A673 (cell line): ENCODE measurements around the gene MTTP.

Source experiments
- CTCF ChIP-seq: fragments of 300-800, 200-600 bp; sonication (generic); conservative IDR thresholded peaks from 2 replicates; pipeline ENCODE4 v1.5.1; 2017; ENCODE audit warnings: low read depth, mild to moderate bottlenecking, antibody characterized with exemption, low read length, moderate library complexity, mixed read lengths
- EZH2 ChIP-seq: fragments of 200-600 bp; sonication (generic); IDR thresholded peaks from 2 replicates; pipeline ENCODE4 v1.6.1; 2017; ENCODE audit warnings: borderline replicate concordance, low read depth, mild to moderate bottlenecking, mixed read lengths, antibody characterized with exemption, low read length; ENCODE audit not compliant: poor library complexity, severe bottlenecking

GRCh38 chr4:99612704-99613103, 38.1 kb downstream of the MTTP start:
- no peak for TF ChIP-seq CTCF
- no peak for TF ChIP-seq EZH2
